Measurements from ENCODE around the gene FAM20C. TPM values are rescaled to one million over a fixed set of nuclear protein-coding genes. Genes with fewer than 3 reads are reported as not detected.

Gene FAM20C
- total and polyA plus RNA-seq, 4 donors, result 17.1 to 58.8 (median 40.8) TPM

DNA sequence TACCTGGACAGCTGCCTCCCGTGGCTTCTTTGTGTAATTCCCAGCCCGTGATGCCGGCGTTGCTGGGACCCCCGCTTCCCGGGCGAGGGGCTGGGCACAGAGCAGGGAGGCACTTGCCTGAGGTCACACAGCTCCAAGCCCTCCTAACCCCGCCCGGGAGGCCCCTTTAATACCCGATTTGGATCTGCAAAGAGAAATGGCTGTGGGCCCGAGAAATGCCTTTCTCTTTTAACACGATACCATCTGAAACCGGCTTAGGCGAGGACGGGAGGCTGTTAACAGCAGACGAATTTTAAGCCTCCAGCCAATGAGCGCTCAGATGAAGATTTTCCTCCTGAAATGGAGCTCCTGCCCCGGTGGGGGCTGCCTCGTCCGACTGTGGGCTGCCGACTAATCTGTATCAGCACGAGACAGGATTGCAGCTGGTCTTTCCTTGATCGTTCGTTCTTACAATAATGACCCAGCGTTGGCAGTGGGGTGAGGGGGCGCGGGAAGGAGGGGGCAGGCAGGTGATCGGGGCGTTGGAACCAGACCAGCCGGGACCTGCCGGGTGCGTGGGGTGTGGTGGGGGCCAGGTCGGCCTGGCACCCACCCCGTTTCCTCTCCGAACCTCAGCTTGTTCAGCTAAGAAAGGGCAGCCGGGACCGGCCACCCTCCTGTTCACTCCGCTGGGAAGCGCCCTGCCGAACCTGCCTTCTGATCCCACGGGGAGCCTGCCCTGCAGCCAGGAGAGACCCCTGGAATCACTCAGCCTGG is 61.4 kb downstream of the FAM20C start:
- Histone ChIP-seq H3K36me3 (ENCODE audit: control insufficient read depth, insufficient read depth, low read length) (peaks cover 98% of the 10 kb centered on the region), H3K27ac (ENCODE audit: low read depth, low read length) (no peak overlapping the region), H3K4me1 (ENCODE audit: control insufficient read depth, insufficient read depth, low read length) (peaks cover 10% of the 10 kb centered on the region), H3K27me3 (ENCODE audit: control insufficient read depth, insufficient read depth, low read length) (no peaks in the 10 kb centered on the region), H3K9me3 (ENCODE audit: control insufficient read depth, insufficient read depth, low read length) (no peaks in the 10 kb centered on the region), H3K4me3 (ENCODE audit: low read depth, low read length) (no peak overlapping the region)
- no peak for DNase-seq (ENCODE audit: low read depth in 4 of 6, low spot score in 6 of 6)
- 92% methylated on average over 35 of the region's 41 CpGs for WGBS (ENCODE audit: insufficient coverage)

DNA sequence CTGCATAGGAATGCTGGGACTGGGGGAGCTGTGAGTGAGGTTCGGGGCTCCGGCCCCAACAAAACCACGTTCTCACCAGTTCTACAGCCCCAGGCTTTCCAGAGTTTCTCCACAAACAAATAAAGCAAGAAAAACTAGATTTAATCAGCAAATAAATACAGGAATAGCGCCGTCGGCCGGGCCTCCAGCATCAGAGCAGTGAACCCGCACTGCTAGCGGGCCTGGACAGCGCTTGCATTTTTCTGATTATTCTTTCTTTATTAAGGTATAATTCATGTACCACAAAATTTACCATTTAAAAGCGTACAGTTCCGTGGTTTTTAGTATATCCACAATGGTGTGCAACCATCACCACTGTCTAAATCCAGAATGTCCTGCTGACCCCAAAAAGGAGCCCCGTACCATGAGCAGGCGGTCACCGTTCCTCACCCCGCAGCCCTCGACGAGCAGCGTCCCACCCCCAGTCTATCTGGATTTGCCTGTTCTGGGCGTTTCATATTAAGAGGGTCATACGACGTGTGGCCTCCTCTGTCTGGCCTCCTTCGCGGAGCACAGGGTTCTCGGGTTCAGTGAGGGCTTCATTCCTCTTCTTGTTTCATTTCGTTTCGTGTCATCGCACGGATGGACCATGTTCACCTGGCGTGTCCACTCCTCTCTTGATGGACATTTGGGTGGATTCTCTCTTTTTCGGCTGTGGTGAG is 62.1 kb downstream of the FAM20C start:
- H3K9me3 ChIP-seq (ENCODE audit: control insufficient read depth, insufficient read depth, low read length), result no peaks in the 10 kb centered on the region
- H3K4me1 ChIP-seq (ENCODE audit: control insufficient read depth, insufficient read depth, low read length), result peaks cover 10% of the 10 kb centered on the region
- no peak overlapping the region for H3K4me3 ChIP-seq (ENCODE audit: low read depth, low read length)
- no peak for DNase-seq (ENCODE audit: low read depth in 4 of 6, low spot score in 6 of 6)
- 96% methylated on average over 17 of the region's 31 CpGs for WGBS (ENCODE audit: insufficient coverage)
- H3K27ac ChIP-seq (ENCODE audit: low read depth, low read length), result no peak overlapping the region
- H3K27me3 ChIP-seq (ENCODE audit: control insufficient read depth, insufficient read depth, low read length), result no peaks in the 10 kb centered on the region
- H3K36me3 ChIP-seq (ENCODE audit: control insufficient read depth, insufficient read depth, low read length), result peaks cover 99% of the 10 kb centered on the region

DNA sequence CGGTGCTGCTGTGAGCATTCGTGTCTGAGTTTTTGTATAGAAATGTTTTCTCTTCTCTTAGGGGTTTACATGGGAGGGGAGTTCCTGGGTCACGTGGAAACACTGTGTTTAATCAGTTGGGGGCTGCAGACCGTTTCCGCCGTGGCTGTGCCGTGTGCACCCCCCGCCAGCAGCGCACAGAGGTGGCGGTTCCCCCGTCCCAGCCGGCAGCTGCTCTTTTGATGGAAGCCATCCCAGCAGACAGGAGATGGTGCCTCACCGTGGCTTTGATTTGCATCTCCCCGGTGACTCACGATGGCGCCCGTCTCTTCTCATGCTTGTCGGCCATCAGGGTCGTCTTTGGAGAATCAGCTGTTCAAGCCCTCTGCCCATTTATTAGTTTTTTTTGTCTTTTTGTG is 62.7 kb downstream of the FAM20C start:
- H3K4me3 ChIP-seq (ENCODE audit: low read depth, low read length), result no peak overlapping the region
- no peak overlapping the region for H3K27ac ChIP-seq (ENCODE audit: low read depth, low read length)
- peaks cover 99% of the 10 kb centered on the region for H3K36me3 ChIP-seq (ENCODE audit: control insufficient read depth, insufficient read depth, low read length)
- H3K27me3 ChIP-seq (ENCODE audit: control insufficient read depth, insufficient read depth, low read length), result no peaks in the 10 kb centered on the region
- no peak for DNase-seq (ENCODE audit: low read depth in 4 of 6, low spot score in 6 of 6)
- no peaks in the 10 kb centered on the region for H3K9me3 ChIP-seq (ENCODE audit: control insufficient read depth, insufficient read depth, low read length)
- 83% methylated on average over 13 of the region's 19 CpGs for WGBS (ENCODE audit: insufficient coverage)
- H3K4me1 ChIP-seq (ENCODE audit: control insufficient read depth, insufficient read depth, low read length), result peaks cover 6% of the 10 kb centered on the region

DNA sequence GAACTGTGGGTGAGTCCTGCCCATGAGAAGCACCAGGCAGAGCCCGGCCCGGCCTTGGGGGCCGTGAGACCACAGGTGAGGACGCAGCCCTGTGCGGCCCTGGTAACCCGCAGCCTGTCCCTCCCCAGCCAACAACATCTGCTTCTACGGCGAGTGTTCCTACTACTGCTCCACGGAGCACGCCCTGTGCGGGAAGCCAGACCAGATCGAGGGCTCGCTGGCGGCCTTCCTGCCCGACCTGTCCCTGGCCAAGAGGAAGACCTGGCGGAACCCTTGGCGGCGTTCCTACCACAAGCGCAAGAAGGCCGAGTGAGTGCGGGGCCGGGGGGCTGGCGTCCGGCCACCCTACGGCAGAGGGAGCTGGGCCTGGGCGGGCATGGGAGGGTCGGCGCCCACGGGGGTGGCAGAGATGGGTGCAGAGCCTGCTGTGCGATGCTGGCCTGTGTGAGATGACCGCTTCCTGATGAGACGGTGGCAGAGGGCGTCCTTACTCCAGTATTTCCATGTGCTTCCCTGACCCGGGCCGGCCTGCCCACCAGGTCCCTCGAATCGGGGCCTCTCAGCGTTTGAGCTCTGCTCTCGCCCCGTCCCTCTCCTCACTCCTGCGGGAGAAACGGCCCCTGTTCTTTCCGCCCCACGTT is 63.5 kb downstream of the FAM20C start:
- Histone ChIP-seq H3K4me1 (ENCODE audit: control insufficient read depth, insufficient read depth, low read length) (no peaks in the 10 kb centered on the region), H3K9me3 (ENCODE audit: control insufficient read depth, insufficient read depth, low read length) (no peaks in the 10 kb centered on the region), H3K27ac (ENCODE audit: low read depth, low read length) (no peak overlapping the region), H3K36me3 (ENCODE audit: control insufficient read depth, insufficient read depth, low read length) (peaks cover 99% of the 10 kb centered on the region), H3K4me3 (ENCODE audit: low read depth, low read length) (no peak overlapping the region), H3K27me3 (ENCODE audit: control insufficient read depth, insufficient read depth, low read length) (no peaks in the 10 kb centered on the region)
- WGBS (ENCODE audit: insufficient coverage), result 95% methylated on average over 44 of the region's 44 CpGs
- no peak for DNase-seq (ENCODE audit: low read depth in 4 of 6, low spot score in 6 of 6)

DNA sequence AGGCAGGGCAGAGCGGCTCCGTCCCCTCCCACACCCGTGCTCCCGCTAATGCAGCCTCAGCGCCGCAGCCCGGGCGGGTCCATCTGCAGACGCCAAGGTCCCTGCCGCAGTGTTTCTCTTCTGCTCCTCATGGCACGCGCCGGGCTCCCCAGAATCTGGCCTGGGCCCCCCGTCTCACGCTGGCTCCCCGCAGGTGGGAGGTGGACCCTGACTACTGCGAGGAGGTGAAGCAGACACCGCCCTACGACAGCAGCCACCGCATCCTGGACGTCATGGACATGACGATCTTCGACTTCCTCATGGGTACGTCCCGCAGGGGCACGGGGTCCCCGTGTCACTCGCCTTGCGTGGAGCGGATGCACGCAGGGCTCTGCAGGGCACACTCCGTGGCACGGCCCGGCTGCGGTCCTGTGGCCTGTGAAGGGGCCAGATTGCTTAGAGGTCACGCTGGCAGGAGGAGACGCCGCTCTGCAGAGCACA is 64.1 kb downstream of the FAM20C start:
- Histone ChIP-seq H3K27ac (ENCODE audit: low read depth, low read length) (no peak overlapping the region), H3K36me3 (ENCODE audit: control insufficient read depth, insufficient read depth, low read length) (peaks cover 99% of the 10 kb centered on the region), H3K4me1 (ENCODE audit: control insufficient read depth, insufficient read depth, low read length) (no peaks in the 10 kb centered on the region), H3K4me3 (ENCODE audit: low read depth, low read length) (no peak overlapping the region), H3K27me3 (ENCODE audit: control insufficient read depth, insufficient read depth, low read length) (no peaks in the 10 kb centered on the region), H3K9me3 (ENCODE audit: control insufficient read depth, insufficient read depth, low read length) (no peaks in the 10 kb centered on the region)
- no peak for DNase-seq (ENCODE audit: low read depth in 4 of 6, low spot score in 6 of 6)
- 98% methylated on average over 38 of the region's 38 CpGs for WGBS (ENCODE audit: insufficient coverage)

DNA sequence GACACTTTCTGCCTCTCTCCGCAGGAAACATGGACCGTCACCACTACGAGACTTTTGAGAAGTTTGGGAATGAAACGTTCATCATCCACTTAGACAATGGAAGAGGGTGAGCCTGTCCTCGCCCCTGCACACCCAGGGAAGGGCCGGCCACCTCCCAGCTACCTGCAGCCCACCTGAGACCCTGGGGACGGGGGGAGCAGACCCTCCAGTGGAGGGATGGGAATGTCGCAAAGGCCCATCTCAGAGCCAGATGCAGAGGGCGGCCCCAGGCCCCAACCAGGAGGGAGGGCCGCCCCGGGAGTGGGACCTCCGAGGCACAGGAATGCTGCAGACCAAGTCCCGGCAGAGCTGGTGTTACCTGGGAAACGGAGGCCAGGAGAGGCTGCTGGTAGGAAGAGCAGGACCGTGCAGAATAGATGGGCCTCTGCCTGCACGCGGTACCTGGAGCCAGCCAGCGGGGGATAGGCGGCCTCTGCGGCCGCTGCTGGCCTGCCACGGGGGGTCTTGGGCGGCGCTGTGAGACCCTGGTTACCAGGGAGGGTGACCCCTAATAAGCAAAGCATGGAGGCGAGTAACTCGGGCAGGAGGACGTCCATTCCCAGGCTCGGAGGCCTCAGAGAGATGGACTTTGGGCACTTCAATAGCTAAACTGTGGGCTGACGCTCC is 64.7 kb downstream of the FAM20C start:
- Histone ChIP-seq H3K4me1 (ENCODE audit: control insufficient read depth, insufficient read depth, low read length) (no peaks in the 10 kb centered on the region), H3K36me3 (ENCODE audit: control insufficient read depth, insufficient read depth, low read length) (peaks cover 99% of the 10 kb centered on the region), H3K4me3 (ENCODE audit: low read depth, low read length) (no peak overlapping the region), H3K9me3 (ENCODE audit: control insufficient read depth, insufficient read depth, low read length) (peaks cover 3% of the 10 kb centered on the region), H3K27ac (ENCODE audit: low read depth, low read length) (no peak overlapping the region), H3K27me3 (ENCODE audit: control insufficient read depth, insufficient read depth, low read length) (no peaks in the 10 kb centered on the region)
- 93% methylated on average over 28 of the region's 29 CpGs for WGBS (ENCODE audit: insufficient coverage)
- DNase-seq (ENCODE audit: low read depth in 4 of 6, low spot score in 6 of 6), result no peak

DNA sequence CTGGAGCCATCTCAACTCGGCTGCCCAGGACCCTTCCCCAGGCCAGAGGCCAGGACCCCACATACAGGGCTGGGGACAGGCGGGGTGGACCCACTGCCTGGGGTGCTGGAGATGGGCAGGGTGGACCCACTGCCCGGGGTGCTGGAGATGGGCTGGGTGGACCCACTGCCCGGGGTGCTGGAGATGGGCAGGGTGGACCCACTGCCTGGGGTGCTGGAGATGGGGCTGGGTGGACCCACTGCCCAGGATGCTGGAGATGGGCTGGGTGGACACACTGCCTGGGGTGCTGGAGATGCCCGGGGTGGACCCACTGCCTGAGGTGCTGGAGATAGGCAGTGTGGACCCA is 65.2 kb downstream of the FAM20C start:
- 75% methylated on average over 5 of the region's 5 CpGs for WGBS (ENCODE audit: insufficient coverage)

DNA sequence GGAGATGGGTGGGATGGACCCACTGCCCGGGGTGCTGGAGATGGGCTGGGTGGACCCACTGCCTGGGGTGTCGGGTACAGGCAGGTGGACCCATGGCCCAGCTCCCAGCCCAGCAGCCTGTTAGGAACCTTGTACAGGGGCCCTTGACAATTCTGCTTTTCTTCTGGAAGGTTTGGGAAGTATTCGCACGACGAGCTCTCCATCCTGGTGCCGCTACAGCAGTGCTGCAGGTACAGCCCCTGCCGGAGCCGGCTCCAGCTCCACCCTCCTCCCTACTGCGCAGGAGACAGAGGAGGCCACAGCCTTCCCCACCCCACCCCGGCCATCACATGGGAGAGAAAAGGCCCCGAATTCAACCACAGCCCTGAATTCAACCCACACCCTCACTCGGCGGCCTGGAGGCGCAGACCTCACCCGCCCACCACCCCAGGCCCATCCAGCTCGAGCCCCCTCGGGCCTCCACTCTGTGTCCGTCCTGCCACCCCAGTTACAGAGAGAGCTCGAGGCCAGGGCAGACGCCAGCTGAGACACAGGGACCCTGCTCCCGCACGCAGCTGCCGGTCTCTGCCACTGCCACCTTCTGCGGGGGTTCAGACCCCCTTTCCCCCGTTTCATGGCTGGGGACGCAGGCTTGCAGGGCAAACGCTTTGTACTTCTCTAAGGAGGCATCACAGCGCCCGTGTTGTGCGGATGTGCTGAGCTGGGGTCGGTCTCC is 66.3 kb downstream of the FAM20C start:
- DNase-seq (ENCODE audit: low read depth in 4 of 6, low spot score in 6 of 6), result no peak
- WGBS (ENCODE audit: insufficient coverage), result 95% methylated on average over 30 of the region's 31 CpGs
- H3K36me3 ChIP-seq (ENCODE audit: control insufficient read depth, insufficient read depth, low read length), result peaks cover 91% of the 10 kb centered on the region
- no peak overlapping the region for H3K4me3 ChIP-seq (ENCODE audit: low read depth, low read length)
- no peaks in the 10 kb centered on the region for H3K4me1 ChIP-seq (ENCODE audit: control insufficient read depth, insufficient read depth, low read length)
- no peak overlapping the region for H3K27ac ChIP-seq (ENCODE audit: low read depth, low read length)
- H3K27me3 ChIP-seq (ENCODE audit: control insufficient read depth, insufficient read depth, low read length), result no peaks in the 10 kb centered on the region
- peaks cover 3% of the 10 kb centered on the region for H3K9me3 ChIP-seq (ENCODE audit: control insufficient read depth, insufficient read depth, low read length)

More for the DNA sequence above, 65.2 kb downstream of the FAM20C start:
- H3K27ac ChIP-seq (ENCODE audit: low read depth, low read length), result no peak overlapping the region
- peaks cover 98% of the 10 kb centered on the region for H3K36me3 ChIP-seq (ENCODE audit: control insufficient read depth, insufficient read depth, low read length)
- no peaks in the 10 kb centered on the region for H3K27me3 ChIP-seq (ENCODE audit: control insufficient read depth, insufficient read depth, low read length)
- no peak for DNase-seq (ENCODE audit: low read depth in 4 of 6, low spot score in 6 of 6)
- H3K4me3 ChIP-seq (ENCODE audit: low read depth, low read length), result no peak overlapping the region
- H3K4me1 ChIP-seq (ENCODE audit: control insufficient read depth, insufficient read depth, low read length), result no peaks in the 10 kb centered on the region
- peaks cover 3% of the 10 kb centered on the region for H3K9me3 ChIP-seq (ENCODE audit: control insufficient read depth, insufficient read depth, low read length)

DNA sequence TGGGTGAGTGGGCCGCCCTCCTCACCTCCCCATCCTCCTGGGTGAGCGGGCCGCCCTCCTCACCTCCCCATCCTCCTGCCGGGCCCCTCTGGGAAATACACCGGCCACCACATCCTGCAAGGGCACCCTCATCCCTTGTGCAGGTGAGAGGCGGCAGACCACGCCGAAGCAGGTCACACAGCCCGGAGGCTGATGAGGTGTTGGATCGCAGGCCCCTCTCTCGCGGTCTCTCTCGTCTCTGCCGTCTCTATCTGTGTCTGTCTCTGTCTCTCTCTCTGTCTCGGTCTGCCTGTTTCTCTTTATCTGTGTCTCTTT is 66.8 kb downstream of the FAM20C start:
- Histone ChIP-seq H3K4me3 (ENCODE audit: low read depth, low read length) (no peak overlapping the region), H3K27me3 (ENCODE audit: control insufficient read depth, insufficient read depth, low read length) (no peaks in the 10 kb centered on the region), H3K4me1 (ENCODE audit: control insufficient read depth, insufficient read depth, low read length) (no peaks in the 10 kb centered on the region), H3K36me3 (ENCODE audit: control insufficient read depth, insufficient read depth, low read length) (peaks cover 85% of the 10 kb centered on the region), H3K27ac (ENCODE audit: low read depth, low read length) (no peak overlapping the region), H3K9me3 (ENCODE audit: control insufficient read depth, insufficient read depth, low read length) (peaks cover 3% of the 10 kb centered on the region)
- DNase-seq (ENCODE audit: low read depth in 4 of 6, low spot score in 6 of 6), result no peak
- 94% methylated on average over 14 of the region's 15 CpGs for WGBS (ENCODE audit: insufficient coverage)
